HG03575 (cell line): ENCODE results near the gene HBS1L.

ENCODE experiments used
- ATAC-seq: cut with Tn5 transposase; IDR thresholded peaks from one replicate; pipeline ENCODE4 v1.9.1; 2021; ENCODE audit not compliant: unreplicated experiment, insufficient number of reproducible peaks, low FRiP score; ENCODE audit errors: extremely low read depth

Gene HBS1L

DNA sequence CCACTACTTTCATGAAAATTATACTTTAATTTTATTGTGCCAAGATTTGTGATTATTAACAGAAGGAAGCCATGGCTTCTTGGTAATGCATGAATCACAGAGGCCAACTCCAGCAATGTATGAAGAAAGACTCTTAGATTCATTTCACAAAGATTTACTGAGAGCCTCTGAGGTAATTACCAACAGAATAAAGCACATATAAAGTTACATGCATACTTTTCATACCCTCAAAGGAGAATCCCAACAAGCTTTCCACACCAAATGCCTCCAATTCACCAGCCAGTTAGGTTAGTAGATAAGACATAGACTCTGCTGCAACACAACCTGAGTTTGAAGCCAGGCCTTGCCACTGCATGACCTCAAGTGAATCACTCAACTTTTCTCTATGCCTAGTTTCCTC is 41.9 kb downstream of the HBS1L start:
- no peak for ATAC-seq

DNA sequence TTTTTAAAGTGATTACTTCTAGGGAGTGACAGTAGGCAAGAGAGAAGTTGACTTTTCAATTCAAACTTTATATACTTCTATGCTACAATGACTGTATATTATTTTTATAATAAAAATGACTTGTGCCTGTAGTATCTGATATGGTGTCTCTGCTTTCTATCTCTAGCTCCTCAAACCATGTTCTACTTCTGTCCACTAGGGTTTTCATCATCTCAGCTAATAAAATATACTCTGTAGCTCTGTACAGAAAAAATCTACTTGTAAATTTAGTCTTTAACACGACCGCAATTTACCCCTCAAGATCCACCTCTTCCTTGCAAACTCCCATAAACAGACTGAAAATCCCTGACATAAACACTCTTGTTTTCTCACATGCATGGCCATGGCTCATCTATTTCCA is 42.3 kb downstream of the HBS1L start:
- no peak for ATAC-seq

DNA sequence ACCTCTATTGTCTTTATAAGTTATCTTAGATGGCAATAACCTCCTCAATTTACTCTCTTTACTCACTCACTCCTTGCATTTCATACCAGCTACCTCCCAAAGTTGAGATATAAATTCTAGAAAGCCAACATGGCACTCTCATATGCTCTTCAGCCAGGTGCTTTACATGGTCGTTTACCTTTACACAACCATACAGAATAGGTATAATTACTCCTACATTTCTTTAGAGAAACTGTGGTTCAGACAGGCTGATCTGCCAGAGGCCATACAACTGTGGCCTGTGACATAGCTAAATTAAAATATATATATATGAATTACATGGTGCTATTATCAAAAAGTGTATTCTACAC is 45.7 kb downstream of the HBS1L start:
- ATAC-seq = no peak

DNA sequence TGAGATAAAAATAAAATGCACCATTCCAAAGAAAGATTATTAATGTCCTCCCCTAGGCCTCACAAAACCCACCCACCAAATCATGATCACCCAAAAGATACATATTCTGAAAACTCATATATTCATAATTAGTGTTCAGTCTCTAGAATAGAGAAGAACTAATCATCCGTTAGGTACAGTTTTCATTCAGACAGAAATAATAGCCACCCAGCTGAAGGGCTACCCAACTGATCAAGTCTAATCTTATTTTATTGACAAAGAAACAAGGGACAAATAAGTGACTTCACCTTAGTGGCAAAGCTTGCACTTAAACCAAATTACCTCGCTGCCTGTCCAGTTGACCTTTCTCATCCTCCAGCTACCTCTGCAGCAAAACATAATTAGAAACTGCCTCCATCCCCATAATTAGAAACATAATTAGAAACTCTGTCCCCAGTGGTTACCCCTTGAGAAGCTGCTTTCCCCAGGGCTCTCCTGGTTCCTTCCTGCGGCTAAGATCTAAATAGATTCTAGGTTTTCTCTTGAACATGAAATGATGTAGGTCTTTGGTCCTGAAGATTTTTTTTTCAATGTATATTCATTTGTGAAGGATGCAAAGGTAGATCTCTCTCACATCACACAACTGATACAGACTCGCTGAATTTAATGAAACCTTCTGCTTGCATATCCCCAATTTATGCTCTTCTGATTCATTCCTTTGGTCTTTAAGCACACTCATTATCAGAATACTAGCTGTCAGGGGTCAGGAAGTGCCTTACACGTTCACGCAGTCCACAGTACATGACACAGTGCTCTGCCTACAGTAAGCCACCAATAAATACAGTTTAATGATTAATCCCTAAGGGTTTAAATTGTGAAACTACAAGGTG is 46.3 kb downstream of the HBS1L start:
- ATAC-seq = peak; percentile 67

DNA sequence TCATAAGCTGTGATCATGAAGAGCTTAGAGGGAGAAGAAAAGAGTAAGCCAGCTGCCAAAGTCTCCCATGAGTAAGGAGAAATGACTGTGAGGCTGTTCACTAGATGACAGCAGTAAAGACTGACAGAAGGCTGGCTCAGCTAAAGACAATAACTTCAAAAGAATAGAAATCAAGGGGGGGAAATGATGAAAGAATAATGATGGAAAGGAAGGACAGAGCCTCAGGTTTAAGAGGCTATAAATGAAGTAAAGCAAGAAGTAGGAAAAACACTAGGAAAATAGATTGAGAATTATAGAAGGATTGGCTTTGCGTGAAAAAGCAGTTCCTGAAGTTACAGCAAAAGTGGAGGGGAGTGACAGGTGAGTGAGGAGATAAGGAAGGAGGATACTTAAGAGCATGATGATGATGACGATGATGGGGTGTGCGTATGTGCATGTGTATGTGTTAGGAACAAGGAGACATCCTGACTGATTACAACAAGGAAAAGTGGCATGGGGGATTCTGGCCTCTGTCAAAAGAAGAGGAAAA is 48.2 kb downstream of the HBS1L start:
- no peak for ATAC-seq

DNA sequence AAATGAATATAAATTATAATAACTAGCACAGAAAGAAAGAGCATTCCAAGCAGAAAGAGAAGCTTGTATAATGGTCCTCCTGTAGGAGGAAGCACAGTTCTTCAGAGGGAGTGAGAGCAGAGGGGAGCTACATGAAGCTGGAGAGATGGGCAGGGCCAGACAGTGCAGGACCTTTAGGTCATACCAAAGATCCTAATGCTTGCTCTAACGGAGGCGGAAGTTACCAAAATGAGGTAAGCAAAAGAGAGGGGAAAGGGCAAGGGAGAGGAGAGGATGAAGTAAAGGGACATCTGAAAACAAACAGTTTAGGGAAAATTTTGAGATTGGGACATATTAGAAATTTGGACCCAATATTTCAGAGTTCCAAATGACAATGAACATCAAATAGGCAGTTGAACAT is 50.2 kb downstream of the HBS1L start:
- ATAC-seq = no peak

DNA sequence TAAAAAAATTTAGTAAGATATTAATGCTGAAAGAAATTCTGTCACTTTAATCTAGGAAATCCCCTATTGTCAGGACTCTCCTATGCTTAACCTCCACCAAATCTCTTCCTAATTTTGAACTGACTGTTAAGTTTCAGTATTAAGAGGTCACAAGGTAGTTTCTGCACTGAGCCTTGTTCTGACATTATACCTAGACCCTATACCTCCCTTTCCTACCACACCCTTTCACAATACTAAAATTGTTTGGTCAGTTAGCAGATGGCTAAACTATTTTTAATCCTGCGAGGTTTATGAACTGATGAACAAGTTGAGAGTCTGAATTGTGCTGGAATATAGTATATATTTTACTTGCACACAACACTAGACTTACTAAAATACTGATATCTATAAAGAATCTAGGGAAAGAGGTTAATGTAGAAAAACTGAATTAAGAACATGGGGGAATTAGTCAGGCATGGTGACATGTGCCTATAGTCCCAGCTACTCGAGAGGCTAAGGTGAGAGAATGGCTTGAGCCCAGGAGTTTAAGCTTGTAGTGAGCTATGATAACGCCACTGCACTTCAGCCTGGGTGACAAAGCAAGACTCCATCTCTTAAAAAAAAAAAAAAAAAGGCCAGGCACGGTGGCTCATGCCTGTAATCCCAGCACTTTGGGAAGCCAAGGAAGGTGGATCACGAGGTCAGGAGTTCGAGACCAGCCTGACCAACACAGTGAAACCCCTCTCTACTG is 51.5 kb downstream of the HBS1L start:
- ATAC-seq = peak; percentile 91

DNA sequence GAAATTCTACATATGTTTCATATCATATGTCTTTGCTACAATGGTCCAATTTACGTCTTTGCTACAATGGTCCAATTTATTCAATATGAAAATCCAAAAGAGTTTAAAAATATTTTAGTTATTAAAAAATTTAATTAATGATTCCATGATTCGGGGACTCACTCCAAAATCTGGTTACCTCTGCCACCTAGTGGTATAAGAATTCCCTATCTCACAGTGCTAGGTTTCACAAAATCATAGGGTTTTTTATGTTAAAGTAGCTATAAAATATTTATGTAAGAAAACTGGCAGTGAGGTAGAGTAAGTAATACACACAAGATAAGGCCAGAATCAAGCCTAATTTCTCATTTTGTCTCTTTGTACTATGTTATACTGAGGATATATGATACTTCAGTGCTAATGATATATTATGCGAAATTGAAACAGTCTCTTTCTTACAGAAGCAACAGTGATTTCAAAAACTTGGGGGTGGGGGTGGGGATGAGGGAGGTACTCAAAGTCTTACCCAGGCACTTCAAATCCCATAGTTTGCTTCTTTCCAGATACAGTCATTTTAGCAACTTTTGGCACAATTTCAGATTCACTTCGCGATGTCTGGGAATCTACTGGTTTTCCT is 52.3 kb downstream of the HBS1L start:
- no peak for ATAC-seq

DNA sequence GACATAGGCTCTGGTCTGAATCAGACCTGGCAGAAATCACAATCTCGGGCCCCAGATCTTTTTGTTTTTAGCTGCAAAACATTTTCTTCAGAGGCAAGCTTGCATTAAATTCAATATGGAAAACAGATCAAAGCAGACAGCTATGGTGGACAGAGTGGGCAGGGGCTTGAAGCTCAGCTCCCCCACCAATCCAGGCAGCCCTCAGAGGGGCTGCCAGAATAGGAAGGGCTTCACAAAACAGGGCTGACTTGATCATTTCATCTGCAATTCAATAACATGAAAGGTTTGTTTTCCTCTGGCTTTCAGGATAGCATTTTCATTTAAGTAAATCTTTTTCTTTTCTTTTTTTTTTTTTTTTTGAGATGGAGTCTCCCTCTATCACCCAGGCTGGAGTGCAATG is 55.5 kb downstream of the HBS1L start:
- ATAC-seq = no peak

DNA sequence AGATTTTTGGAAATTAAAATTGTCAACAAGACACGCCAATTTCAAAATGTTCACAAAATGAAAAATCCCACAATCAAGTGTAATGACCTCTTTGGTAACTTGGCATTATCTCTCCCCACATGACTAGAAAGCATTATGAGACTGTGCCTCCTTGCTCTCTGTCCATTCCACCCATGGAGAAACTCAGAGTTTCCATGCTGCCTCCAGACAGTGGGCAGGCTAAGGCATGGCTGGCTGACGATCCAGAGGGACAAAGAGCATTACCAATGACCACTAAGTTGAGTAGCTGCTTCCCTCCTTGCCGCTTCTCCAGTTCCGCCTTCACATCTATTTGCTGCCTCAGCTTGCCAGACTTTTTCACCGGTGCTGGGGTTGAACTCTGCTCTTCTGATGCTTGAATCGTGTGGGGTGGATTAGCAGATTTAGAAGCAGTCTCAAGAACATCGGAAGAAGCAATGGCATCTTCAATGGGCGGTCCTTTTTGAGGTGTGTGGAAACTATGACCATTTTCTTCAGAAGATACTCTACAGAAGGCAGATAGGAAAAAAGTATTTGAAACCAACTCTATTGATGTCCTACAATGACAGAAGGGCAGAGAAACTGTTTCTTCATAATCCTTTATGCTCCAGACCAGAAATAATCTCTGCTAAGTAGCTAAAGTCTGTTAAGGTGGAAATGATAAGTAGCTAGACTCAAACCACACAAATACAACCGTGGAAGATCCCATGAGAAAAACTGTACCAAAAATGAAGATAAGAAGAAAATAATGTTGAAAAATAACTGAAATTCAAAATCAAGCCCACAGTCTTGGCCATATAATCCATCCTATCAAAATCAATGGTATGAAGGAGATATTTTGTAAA is 57.3 kb downstream of the HBS1L start:
- ATAC-seq = no peak

DNA sequence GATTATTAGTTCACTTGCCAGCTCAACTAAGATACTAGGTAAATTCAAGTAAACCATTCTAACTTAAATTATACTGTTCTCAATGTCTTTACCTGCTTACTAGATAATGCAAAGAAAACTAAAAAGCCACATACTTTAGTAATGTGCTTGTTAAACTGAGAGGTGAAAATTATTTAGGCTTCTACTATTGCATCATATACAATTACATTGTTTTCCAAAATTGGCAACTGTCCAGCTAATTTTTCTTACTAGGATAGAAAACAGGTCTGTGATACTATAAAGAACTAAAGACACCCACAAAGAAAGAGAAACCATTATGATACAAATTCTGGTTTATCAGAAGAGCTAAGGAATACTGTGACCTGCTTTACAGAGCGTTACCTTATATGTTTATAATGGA is 59.1 kb downstream of the HBS1L start:
- ATAC-seq = no peak

DNA sequence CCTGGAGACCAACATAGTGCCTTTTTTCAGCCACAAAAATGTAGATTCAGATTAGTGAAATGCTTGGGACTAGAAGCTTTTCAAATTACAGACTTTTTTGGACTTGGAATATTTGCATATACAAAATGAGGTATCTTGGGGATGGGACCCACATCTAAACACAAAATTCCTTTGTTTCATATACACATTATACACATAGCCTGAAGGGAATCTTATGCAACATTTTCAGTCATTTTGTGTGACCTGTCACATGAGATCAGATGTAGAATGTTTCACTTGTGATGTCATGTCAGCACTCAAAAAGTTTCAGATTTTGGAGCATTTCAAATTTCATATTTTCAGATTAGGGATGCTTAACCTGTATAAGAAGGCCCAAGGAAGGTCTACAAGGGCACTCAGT is 60.2 kb downstream of the HBS1L start:
- ATAC-seq = no peak

DNA sequence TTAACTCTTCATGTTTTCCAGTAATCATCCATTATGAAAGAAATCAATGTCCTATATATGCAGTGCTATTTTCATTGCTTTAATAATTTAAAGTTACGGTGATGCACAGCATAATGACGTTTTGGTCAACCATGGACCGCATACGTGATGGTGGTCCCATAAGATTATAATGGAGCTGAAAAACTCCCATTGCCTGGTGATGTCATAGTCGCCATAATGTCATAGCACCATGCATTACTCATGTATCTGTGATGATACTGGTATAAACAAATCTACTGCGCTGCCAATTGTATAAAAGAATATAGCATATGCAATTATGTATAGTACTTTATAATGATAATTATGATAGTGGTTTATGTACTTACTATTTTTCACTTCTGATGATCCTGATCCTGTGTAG is 62.5 kb downstream of the HBS1L start:
- no peak for ATAC-seq

DNA sequence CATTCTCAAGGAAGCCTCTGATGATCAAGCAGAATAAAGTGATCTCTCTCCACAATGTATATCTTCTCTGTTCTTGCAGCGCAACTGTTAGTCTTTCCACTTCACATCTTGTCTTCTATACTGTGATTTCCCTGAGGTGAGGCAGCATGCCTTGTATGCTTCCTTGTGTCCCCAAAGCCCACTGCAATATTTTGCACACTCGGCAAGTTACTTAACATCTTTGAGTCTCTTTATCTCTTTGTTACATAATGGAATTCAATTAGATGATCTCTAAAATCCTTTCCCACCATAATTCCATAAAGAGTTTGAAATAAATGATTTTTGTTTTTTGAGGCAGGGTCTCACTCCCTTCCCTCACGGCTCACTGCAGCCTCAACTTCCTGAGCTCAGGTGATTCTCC is 64.4 kb downstream of the HBS1L start:
- no peak for ATAC-seq

DNA sequence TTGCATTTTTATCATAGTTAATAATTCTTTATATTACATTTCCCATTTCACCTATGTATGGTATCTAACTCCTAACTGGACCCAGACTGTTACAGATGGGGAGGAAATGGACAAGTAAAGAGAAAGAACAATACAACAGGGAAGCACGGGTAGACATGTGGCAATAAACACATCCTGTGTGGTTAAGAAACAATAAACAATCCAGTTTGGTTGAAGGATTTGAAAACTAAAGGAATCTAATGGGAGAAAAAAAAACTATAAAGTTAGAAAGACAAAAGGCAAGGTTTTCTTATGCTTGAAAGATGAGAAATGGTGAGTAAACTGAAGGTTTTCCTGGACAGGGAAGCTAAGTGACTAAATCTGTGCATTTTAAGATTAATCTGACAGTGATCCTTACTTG is 69.8 kb downstream of the HBS1L start:
- no peak for ATAC-seq

DNA sequence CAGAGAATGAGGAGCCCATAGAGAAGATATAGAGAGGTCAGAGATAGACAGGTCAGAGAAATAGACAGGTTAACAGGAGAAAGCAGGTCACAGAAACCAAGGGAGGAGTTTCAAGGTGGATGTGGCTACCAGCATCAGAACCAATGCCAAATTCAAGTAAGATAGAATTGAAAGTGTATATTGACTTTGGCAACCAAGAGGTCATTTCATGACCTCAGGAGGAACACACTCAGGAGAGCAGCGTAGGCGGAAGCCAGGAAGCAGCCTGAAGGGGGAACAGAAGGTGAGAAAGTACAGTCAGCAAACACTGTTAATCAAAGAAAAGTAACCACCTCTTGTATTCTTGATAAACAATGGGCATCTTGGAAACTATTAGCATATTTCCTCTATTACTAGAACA is 70.8 kb downstream of the HBS1L start:
- ATAC-seq = no peak

DNA sequence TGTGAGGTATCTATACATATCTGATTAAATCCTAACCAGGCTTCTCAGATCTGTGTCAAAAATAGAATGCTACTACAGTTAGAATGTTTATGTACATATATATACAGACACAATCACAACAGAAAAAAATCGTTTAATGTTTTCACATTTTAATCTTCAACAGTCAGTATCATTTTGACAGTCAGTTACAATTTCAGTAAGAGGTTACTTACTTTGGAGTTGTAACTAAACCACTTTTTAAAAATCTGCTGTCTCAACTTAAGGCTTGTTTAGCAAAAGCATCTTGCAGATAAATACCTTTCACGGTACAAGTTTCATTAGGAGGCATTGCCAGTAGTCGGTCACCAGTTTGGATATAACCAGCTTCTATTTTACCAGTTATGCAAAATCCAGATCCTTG is 72.5 kb downstream of the HBS1L start:
- ATAC-seq = no peak

DNA sequence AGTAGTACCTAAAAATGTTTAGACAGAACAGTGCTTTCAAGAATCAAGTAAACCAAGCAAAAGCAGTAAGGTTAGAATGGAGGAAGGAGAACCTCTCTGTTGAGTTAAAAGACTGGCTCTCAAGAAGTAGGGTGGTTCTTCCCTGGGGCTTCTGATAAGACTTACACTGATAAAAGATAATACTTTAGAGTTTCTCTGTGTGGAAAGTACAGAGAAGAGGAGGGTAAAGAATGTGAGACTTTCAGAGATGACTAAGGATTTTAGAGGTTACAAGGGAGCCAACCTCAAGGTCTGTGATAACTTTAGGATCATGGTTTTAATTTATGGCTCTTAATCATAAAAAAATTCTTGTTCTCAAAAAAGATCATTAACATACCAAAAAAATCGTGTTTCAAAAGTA is 73.8 kb downstream of the HBS1L start:
- no peak for ATAC-seq

DNA sequence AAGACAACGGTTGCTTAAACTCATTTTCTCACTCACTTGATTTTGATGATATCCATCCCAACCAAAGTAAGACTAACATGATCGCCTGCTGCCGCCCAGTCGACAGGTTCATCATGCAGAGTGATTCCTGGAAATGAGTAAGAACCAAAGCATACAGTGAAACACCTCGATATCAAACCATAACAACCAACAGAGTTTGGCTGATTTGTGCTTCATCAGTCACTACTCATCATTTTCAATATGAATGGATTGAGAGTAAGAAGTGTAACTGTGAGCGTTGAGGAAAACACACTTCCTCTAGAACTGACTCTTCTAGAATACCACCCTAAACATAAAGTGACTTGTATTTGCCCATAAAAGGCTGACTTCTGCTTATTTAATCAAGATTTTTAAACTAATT is 75.5 kb downstream of the HBS1L start:
- peak; percentile 48 for ATAC-seq
